Activated T-helper 9 cell treated with anti-CD3 and anti-CD28 coated beads, Interleukin-2, amount 50 U/mL, for 16 hours (primary cell): Measurements from ENCODE around the gene SLC22A9.

Source experiments
- DNase-seq: peaks from one replicate; pipeline ENCODE4 v3.0.0-alpha.2; 2020; ENCODE audit warnings: low read depth

Gene SLC22A9

DNA sequence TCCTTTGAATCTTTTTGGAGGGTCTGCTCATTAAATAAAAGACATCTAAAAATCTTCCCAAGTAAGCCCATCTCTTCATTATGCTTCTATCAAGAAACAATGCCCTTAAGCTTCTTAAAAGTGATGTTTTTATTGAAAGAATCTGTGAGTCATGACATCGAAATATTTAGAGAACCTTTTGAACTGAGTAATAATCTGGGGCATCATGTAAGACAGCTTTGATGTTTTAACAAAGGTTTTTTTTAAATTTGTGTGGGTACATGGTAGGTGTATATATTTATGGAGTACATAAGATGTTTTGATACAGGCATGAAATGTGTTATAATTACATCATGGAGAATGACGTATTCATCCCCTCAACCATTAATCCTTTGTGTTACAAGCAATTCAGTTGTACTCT is 74.6 kb downstream of the SLC22A9 start:
- no peak for DNase-seq

- no peak for DNase-seq
Measured at GRCh38 chr11:63445118-63445517, 75.5 kb downstream of the SLC22A9 start.

GRCh38 chr11:63445720-63446119 is 76.1 kb downstream of the SLC22A9 start:
- no peak for DNase-seq

DNA sequence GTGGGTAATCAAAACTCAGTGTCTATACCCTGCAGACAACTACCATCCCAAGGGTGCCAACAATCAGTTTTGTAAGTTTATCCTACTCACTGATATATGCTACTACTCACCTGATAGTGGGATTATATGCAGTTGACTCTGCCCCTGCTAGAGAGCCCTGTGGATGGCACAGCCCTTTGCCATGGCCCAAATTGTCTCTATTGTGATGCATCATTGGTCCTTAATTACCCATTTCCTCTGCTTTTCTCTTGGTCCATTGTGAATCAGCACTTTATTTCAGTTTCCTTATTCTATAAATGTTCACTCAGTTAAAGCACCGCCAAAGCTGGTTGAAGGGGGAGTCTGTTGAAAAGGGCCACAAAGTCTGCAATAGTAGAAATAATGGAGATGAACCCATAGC is 79.1 kb downstream of the SLC22A9 start:
- DNase-seq: no peak

- no peak for DNase-seq
Measured at GRCh38 chr11:63459586-63459985, 90.0 kb downstream of the SLC22A9 start.
